ENCODE results near the gene MEGF9.

Gene MEGF9

DNA sequence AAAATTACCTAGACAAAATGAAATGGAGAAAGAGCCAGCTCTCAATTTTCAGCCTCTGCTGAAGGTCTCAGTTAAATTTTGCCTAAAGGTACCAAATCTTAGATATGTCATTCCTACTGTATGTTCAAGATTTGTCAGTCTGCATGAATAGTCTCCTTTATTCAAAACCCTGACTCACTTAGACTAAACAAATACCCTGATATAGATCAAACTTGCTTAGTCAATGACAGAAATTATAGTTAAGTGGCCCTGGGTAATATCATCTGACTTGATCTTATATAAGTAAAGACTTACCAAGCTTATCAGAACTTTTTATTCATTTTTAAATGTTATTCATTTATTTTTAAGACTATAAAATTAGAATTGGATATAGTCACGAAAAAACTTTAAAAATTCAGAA lies 12.2 kb downstream of the MEGF9 start:
- DNase-seq = no peak

DNA sequence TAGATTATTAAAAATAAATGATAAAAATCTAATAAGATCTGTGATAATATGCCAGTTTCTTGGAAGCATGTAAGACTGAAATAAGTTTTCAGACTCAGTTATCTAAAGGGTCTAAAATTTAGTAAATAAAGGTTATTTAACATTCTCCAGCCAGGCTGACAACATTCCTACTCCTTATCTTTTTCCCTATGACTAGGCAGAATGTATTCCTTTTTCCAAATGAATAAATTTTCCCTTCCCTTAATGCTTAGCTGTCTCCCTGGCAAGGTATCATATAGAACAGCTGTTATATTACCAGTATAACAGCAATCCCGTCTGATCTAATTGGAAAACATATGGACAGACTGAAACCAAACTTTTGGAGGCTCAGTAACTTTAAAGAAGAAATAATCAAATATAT lies 13.0 kb downstream of the MEGF9 start:
- no peak for DNase-seq

DNA sequence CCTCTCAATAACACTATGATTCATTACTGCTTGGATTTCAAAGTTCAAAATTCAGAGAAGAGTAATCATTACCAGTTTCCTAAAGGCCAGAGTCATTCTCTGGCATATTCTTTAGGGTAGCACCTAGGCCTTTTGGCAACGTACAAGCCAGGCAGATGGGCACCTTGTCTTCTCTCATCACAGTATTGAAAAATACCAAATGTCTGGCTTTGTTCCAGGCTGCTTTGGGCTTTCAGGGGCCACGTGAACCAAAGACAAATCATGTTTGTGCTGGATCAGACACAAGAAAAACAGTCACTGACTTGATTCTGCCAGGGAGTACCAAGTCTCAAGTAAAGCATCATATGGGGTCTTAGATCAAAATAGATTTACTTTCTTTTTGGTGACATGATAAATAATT lies 15.5 kb downstream of the MEGF9 start:
- DNase-seq = no peak

- DNase-seq = no peak
These were observed 16.8 kb downstream of the MEGF9 start for GRCh38 chr9:120697448-120697847.

DNA sequence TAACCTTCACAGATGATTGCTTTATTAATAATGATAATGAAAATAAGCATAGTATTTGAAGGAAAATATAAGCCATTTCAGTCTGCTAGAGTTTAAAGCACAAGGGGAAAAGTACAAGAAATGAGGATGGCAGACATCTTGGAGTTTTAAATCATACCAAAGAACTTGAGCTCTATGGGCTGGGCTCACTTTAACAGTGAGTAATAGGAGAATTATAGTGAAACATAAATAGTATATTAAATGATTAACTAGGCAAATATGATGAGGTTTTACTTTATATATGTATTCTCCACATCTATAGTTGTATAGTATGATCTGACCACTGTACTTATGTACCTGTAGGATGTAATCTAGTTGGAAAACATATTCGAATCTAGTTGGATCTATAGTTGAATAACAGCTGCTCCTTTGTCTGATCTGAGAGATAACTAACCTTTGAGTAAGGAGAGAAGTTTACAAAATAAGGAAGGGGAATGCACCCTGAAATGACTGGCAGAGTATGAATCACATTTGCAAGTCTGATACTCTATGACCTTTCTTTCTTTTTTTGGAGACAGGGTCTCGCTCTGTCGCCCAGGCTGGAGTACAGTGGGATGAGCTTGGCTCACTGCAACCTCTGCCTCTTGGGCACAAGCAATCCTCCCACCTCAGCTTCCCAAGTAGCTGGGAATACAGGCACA lies 17.6 kb downstream of the MEGF9 start:
- no peak for DNase-seq

- DNase-seq = no peak
These were observed 19.7 kb downstream of the MEGF9 start for GRCh38 chr9:120694559-120694958.

DNA sequence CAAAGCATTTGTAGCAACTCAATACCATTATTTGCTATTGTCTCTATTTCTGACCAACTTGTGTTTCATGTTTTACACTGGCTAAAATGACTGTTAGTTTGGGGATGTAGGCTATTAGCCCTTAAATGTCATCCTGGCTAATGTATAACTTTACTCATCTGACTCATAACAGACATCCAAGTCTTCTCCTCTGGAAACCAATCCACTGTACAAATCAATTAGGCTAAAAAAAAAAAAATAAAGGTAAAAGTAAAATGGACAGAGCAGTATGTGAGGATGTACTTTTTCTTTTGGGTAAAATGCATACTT lies 20.6 kb downstream of the MEGF9 start:
- no peak for DNase-seq

DNA sequence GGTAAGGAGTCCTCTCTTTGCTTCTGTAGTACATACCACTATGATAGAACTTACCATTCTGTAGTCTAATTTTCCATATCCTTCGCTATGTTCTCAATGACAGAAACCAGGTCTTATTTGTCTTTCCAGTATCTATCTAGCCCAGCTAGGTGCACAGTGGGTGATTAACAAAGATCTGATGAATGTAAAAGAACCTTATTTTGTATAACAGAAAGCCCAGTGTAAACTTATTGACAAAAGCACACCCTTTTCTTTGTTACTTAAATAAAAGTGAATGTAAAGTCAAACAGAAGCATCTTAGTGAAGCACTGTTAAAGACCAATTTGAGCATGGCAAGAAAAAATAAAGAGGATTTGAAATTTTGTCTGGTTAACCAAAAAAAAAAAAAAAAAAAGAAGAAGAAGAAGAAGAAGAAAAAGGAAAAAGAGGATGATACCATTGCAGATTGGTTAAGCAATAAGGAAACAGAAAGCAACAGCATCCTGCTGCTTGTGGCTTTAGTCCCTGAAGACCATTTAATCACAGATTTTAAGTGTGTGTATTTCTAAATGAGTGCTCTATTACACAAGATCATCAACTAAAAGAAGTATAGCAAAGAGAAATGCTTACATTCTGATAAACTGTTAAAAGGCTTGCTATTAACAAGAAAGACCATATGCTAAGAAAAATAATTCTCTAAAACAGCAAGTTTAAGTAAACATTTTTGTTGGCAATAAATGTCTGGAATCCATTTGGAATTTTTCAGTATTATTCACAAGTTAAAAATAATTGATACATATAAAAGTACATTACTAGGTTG lies 21.2 kb downstream of the MEGF9 start:
- no peak for DNase-seq

DNA sequence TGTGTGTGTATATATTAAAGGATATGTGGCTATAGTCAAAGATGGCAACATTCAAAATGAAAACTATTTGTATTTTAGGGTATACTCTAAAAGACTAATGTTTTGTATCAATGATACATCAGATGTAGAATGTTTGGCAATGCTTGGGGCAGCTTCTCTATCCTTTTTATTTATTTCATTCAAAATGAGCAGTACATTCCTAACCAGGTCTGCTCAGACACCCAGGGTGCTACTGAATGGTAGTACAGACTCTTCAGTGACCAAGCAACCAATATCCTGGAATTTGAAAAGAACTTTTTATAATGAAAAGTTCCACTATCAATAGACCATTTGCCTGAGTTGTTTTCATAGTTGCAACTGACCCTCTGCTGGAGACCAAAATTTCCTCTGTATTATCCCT lies 23.9 kb downstream of the MEGF9 start:
- no peak for DNase-seq

GRCh38 chr9:120689860-120690259 lies 24.4 kb downstream of the MEGF9 start:
- DNase-seq = no peak

GRCh38 chr9:120688758-120689157 lies 25.5 kb downstream of the MEGF9 start:
- no peak for DNase-seq

GRCh38 chr9:120683150-120683549 lies 31.1 kb downstream of the MEGF9 start:
- DNase-seq = no peak

- no peak for DNase-seq
These were observed 33.1 kb downstream of the MEGF9 start for GRCh38 chr9:120681121-120681520.

GRCh38 chr9:120680579-120680978 lies 33.7 kb downstream of the MEGF9 start:
- DNase-seq = no peak

DNA sequence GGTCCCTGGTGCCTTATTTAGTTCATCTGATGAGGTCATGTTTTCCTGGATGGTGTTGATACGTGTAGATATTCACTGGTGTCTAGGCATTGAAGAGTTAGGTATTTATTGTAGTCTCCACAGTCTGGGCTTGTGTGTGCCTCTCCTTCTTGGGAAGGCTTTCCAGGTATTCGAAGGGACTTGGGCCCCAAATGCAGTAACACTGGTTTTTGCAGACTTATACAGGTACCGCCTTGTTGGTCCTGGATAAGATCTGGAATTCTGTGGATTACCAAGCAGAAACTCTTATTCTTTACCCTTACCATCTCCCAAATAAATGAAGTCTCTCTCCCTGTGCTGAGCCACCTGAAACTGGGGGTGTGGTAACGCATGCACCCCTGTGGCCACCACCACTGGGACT lies 34.1 kb downstream of the MEGF9 start:
- DNase-seq = no peak

DNA sequence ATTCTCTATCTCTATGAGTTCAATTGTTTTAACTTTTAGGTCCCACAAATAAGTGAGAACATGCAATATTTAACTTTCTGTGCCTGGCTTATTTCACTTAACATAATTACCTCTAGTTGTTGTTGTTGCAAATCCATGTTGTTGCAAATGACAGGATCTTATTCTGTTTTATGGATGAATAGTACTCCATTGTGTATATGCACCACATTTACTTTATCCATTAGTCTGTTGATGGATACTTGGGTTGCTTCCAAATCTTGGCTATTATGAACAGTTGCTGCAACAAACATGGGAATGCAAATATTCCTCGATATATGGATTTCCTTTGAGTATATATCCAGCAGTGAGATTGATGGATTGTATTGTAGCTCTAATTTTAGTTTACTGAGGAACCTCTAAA lies 36.3 kb downstream of the MEGF9 start:
- no peak for DNase-seq

- no peak for DNase-seq
These were observed 37.4 kb downstream of the MEGF9 start for GRCh38 chr9:120676767-120677402.

DNA sequence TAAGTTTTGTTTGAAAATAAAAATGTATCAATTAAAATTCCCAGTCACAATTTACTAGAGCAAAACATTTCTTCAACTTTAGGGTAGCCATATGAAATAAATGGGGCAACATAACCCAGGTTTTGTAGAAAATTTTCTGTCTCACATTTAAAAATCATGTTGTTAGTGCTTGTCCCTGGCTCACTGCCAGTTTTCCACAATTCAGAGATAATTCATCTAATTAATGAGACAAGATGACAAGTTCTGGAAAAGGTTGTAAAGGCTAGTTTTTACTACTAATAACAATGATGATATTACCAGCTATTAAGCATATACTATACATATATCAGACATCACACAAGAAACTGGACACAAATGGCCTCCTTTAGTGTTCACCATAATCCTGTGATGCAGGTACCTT lies 45.9 kb downstream of the MEGF9 start:
- DNase-seq = no peak

DNA sequence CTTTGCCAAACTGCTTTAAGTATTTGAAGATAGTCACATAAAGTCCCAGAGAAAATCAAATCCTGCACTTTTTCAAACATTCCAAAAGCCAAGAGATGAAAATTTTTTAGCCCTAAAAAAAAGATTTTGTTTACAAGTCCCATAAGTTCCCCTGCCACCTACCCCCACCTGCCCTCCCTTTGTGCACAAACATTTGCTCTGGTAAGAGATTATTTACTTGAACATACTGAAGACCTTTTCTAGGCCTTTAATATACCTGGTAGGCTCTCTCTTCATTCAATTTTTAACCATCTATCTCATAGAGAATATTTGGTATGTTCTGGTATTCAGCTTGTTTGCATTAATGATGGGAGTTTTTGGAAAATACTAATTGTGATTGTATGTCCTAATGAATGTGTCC lies 50.3 kb downstream of the MEGF9 start:
- no peak for DNase-seq

GRCh38 chr9:120663380-120663779 lies 50.9 kb downstream of the MEGF9 start:
- DNase-seq = no peak

- no peak for DNase-seq
These were observed 51.8 kb downstream of the MEGF9 start for GRCh38 chr9:120662513-120662912.

DNA sequence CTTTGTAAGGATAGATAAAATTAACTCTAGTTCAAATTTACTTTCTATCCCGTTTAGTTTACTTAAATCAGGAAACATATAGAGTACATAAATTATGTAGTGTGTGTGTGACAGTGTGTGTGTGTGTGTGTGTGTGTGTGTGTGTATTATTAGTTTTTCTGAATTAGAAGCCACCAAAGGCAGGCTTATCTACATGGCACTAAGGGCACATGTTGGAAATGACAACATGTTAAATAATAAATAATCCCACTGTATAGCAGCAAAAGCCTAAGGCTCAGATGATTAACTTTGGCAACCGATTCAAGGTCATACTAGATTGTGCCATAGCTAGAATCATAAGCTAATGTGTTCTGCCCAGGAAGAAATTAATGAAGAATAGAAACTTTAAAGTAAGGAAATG lies 54.6 kb downstream of the MEGF9 start:
- DNase-seq = no peak

DNA sequence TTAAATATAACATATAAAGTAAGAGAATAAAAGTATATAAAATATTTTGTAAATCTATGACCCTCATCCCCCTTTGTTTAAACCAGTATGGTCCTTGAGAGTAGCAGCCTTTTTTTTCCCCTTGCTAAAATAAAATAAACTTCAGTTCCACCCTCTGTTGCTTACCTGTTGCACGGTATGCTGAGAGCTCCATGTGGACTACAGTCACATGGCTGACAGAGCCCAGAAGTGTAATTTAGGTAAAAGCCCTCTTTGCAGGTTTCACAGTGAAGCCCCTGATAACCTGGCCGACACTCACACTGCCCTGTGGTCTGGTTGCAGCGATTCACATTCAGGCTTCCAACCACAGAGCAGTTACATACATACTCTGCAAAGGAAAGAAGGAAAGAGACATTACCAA lies 55.1 kb downstream of the MEGF9 start:
- no peak for DNase-seq

DNA sequence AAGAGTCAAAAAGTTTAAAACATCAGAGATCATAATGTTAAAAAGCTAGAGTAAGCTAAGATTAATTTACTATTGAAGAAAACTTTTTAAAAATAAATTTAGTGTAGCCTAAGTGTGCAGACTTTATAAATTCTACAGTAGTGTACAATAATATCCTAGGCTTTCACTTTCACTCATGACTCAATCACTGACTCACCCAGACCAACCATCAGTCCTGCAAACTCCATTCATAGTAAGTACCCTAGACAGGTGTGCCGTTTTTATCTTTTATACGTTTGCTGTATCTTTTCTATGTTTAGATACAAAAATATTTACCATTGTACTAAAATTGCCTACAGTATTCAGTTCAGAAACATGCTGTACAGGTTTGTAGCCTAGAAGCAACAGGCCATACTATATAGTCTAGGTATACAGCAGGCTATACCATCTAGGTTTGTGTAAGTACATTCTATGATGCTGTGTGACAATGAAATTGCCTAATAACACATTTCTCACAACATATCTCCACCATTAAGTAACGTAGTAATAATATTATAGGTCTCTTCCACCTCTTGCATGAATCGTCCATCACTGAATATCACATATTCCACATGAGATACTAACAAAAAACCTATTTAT lies 59.2 kb downstream of the MEGF9 start:
- no peak for DNase-seq

Measured in activated CD8-positive, alpha-beta memory T cell treated with anti-CD3 and anti-CD28 coated beads, Interleukin-2, amount 50 U/mL, for 4 hours (primary cell).